Measurements from ENCODE around the gene TMBIM4.
"Not testable (repeated sequence)": the region's sequence is repeated elsewhere in the genome, so short reads cannot be mapped to it uniquely, and the experiment has no call there.

TMBIM4 gene

GRCh38 chr12:66169221-66170170 is at the start of gene TMBIM4:
TSS of gene TMBIM4 (minus strand) at chr12:66169996. CDS start at chr12:66169951, 45 bp downstream.
- FAIRE-seq = peak; percentile 37

GRCh38 chr12:66217342-66217917 is 47.6 kb upstream of the TMBIM4 start:
- no peak for FAIRE-seq

- not testable (repeated sequence) for FAIRE-seq
Observed at GRCh38 chr12:66213011-66213410, 43.2 kb upstream of the TMBIM4 start.

GRCh38 chr12:66211573-66211972 is 41.8 kb upstream of the TMBIM4 start:
- FAIRE-seq = not testable (repeated sequence)

- no peak for FAIRE-seq
Observed at GRCh38 chr12:66210840-66211239, 41.0 kb upstream of the TMBIM4 start.

GRCh38 chr12:66206141-66206540 is 36.3 kb upstream of the TMBIM4 start:
- FAIRE-seq = no peak

GRCh38 chr12:66203820-66204219 is 34.0 kb upstream of the TMBIM4 start:
- FAIRE-seq = no peak

- FAIRE-seq = no peak
Observed at GRCh38 chr12:66199831-66200509, 30.2 kb upstream of the TMBIM4 start.

GRCh38 chr12:66199141-66199540 is 29.3 kb upstream of the TMBIM4 start:
- FAIRE-seq = no peak

GRCh38 chr12:66197495-66197921 is 27.7 kb upstream of the TMBIM4 start:
- no peak for FAIRE-seq

- FAIRE-seq = no peak
Observed at GRCh38 chr12:66196806-66197205, 27.0 kb upstream of the TMBIM4 start.

- no peak for FAIRE-seq
Observed at GRCh38 chr12:66195242-66195641, 25.4 kb upstream of the TMBIM4 start.

GRCh38 chr12:66194122-66194521 is 24.3 kb upstream of the TMBIM4 start:
- no peak for FAIRE-seq

GRCh38 chr12:66191547-66192126 is 21.8 kb upstream of the TMBIM4 start:
- no peak for FAIRE-seq

- no peak for FAIRE-seq
Observed at GRCh38 chr12:66190519-66191370, 20.9 kb upstream of the TMBIM4 start.

GRCh38 chr12:66189889-66190288 is 20.1 kb upstream of the TMBIM4 start:
- FAIRE-seq = no peak

GRCh38 chr12:66189486-66189843 is 19.7 kb upstream of the TMBIM4 start:
- FAIRE-seq = no peak

- no peak for FAIRE-seq
Observed at GRCh38 chr12:66188584-66189485, 19.0 kb upstream of the TMBIM4 start, which contains the start of gene IRAK3. TSS of gene IRAK3 (plus strand) at chr12:66189214. CDS start at chr12:66189300, 86 bp downstream.

- no peak for FAIRE-seq
Observed at GRCh38 chr12:66187821-66188220, 18.0 kb upstream of the TMBIM4 start.

- FAIRE-seq = no peak
Observed at GRCh38 chr12:66187036-66187435, 17.2 kb upstream of the TMBIM4 start.

GRCh38 chr12:66184822-66185221 is 15.0 kb upstream of the TMBIM4 start:
- FAIRE-seq = not testable (repeated sequence)

All from TTC549 (cell line).